ENCODE results near the gene MAP3K3. TPM values are rescaled to one million over a fixed set of nuclear protein-coding genes. Genes with fewer than 3 reads are reported as not detected.

The MAP3K3 gene
- total RNA-seq, 1 experiment from 2014 or later = 14.1 TPM

DNA sequence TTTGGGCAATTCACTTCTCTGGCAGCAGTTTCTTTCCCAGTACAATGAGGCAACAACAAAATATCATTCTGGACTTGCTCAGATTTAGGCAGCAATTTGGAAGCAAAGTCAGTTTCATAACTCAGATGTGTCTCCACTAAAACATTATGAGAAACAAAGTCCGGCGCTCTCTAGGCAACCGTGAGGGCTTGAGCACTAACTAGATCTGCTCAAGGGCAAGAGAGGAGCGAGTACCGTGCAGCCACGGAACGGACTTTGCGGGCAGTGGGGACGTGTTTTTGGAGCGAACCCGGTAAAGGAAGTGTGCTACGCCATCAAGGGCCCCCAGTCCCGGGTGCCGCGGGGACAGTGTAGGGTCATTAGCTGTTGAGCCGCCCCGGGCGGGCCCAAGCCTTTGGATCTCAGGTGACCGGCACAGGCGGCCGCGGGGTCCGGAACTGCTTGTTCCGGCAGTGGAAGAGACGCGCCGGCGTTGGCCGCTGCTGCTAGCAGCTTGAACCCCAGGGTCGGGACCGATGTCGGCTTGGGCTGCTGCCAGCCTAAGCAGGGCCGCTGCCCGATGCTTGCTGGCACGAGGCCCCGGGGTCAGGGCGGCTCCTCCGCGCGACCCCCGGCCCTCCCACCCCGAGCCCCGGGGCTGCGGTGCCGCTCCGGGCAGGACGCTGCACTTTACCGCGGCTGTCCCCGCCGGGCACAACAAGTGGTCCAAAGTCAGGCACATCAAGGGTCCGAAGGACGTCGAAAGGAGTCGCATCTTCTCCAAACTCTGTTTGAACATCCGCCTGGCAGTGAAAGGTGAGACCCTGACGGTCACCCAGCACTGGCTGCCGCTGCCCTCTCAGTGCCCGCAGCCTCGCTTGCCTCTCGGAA lies 21.4 kb upstream of the MAP3K3 start, which contains the start of gene TACO1:
TACO1 (plus strand) TSS at position 327 of the 870 bp plus-strand sequence; CDS start at position 516, 189 bp downstream.
- no TSS peak for BruUV-seq (replicated peaks)
- POLR2A ChIA-PET (ENCODE audit: unreplicated experiment) = no interaction called here
- H3K27me3 ChIP-seq (ENCODE audit: insufficient read depth, low read depth) = no peaks in the 10 kb centered on the region
- peak within 1 kb of the TSS; percentile 95 for H2AFZ ChIP-seq
- peak; percentile 61 to 79 for DNase-seq
- peaks cover 7% of the 10 kb centered on the region; the same call in 1 of the 2 replicates for H3K36me3 ChIP-seq (ENCODE audit: low read depth)
- TF ChIP-seq, protein P1, sequence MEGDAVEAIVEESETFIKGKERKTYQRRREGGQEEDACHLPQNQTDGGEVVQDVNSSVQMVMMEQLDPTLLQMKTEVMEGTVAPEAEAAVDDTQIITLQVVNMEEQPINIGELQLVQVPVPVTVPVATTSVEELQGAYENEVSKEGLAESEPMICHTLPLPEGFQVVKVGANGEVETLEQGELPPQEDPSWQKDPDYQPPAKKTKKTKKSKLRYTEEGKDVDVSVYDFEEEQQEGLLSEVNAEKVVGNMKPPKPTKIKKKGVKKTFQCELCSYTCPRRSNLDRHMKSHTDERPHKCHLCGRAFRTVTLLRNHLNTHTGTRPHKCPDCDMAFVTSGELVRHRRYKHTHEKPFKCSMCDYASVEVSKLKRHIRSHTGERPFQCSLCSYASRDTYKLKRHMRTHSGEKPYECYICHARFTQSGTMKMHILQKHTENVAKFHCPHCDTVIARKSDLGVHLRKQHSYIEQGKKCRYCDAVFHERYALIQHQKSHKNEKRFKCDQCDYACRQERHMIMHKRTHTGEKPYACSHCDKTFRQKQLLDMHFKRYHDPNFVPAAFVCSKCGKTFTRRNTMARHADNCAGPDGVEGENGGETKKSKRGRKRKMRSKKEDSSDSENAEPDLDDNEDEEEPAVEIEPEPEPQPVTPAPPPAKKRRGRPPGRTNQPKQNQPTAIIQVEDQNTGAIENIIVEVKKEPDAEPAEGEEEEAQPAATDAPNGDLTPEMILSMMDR (conservative IDR thresholded peaks at IDR 0.05) = no peak
- TF ChIP-seq EZH2 (IDR thresholded peaks at IDR 0.05; ENCODE audit: low read depth) = no peak
- peaks cover 11% of the 10 kb centered on the region; the same call in 1 of the 2 replicates for H3K4me1 ChIP-seq (replicated peaks; ENCODE audit: insufficient read depth)
- H3K9me3 ChIP-seq (ENCODE audit: insufficient read depth, low read depth) = no peaks in the 10 kb centered on the region
- H3K9me2 ChIP-seq (ENCODE audit: insufficient read depth) = no peaks in the 10 kb centered on the region
- no peak within 1 kb of the TSS for H3K27ac ChIP-seq
- H4K20me1 ChIP-seq (ENCODE audit: insufficient read depth) = no peaks in the 10 kb centered on the region; the same call in 1 of the 2 replicates
- H3K4me3 ChIP-seq = peak within 1 kb of the TSS; percentile 89
- intact Hi-C loops (cut with micrococcal nuclease; ENCODE audit: unreplicated experiment) = no loop called here
- peaks cover 14% of the 10 kb centered on the region; the same call in 1 of the 2 replicates for H3K79me2 ChIP-seq (ENCODE audit: low read depth)
- no peaks in the 10 kb centered on the region; the same call in 1 of the 2 replicates for H3F3A ChIP-seq (ENCODE audit: insufficient read depth, low read depth)
- peak within 1 kb of the TSS; percentile 83 for H3K4me2 ChIP-seq
- CTCF ChIA-PET = no interaction called here

DNA sequence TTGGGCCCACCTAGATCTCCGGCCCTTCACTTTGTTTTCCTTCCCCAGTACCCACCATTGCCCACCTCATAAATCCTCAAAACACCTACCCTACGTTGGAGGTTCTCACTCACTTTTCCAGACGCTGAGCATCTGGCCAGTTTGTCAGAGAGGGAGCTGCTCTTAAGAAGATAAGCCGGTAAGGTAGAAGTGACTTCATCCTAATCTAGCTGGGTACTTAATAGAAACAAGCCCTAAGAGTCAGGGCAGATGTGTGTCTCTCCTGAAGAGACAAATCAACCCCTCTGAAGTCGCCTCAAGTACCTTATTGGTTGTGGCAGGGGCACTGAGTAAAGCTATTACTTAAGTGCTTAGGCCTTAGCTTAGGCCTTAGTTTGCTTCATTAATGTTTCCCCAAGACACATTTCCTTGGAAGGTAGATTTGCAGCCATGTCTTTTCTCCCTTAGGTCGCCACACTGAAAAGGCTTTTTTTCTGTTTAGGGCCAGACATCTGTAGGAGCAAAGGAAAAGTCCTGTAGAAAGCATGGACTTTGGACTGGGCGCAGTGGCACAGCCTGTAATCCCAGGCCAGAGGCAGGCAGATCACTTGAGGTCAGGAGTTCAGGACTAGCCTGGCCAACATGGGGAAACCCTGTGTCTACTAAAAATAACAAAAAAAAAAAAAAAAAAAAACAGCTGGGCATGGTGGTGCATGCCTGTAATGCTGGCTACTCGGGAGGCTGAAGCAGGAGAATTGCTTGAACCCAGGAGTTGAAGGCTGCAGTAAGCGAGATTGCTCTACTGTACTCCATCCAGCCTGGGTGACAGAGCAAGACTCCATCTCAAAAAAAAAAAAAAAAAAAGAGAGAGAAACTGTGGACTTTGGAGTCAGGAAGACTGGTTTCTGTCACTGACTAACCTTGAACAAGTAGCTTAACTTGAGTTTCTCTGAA lies 20.5 kb upstream of the MAP3K3 start:
- Histone ChIP-seq H3K27ac (no peak overlapping the region), H4K20me1 (ENCODE audit: insufficient read depth) (no peaks in the 10 kb centered on the region; the same call in 1 of the 2 replicates), H3K36me3 (ENCODE audit: low read depth) (peaks cover 7% of the 10 kb centered on the region; the same call in 1 of the 2 replicates), H3K4me2 (peak overlapping the region; percentile 83), H3K9me2 (ENCODE audit: insufficient read depth) (no peaks in the 10 kb centered on the region), H3K4me1 (replicated peaks; ENCODE audit: insufficient read depth) (peaks cover 11% of the 10 kb centered on the region; the same call in 1 of the 2 replicates), H2AFZ (peak overlapping the region; percentile 95), H3F3A (ENCODE audit: insufficient read depth, low read depth) (no peaks in the 10 kb centered on the region), H3K4me3 (peak overlapping the region; percentile 89), H3K27me3 (ENCODE audit: insufficient read depth, low read depth) (no peaks in the 10 kb centered on the region), H3K9me3 (ENCODE audit: insufficient read depth, low read depth) (no peaks in the 10 kb centered on the region), H3K79me2 (ENCODE audit: low read depth) (peaks cover 14% of the 10 kb centered on the region; the same call in 1 of the 2 replicates)
- ChIA-PET POLR2A (ENCODE audit: unreplicated experiment) (interaction anchor here (0.7 kb wide), 1 partner anchor 1059 kb away, joined by 4 read pairs; no protein-coding TSS in a partner anchor), CTCF (interaction anchor here (0.6 kb wide), 1 partner anchor 177 kb away, joined by 3 read pairs; no protein-coding TSS in a partner anchor)
- TF ChIP-seq, protein P1 (conservative IDR thresholded peaks at IDR 0.05) = no peak
- TF ChIP-seq EZH2 (IDR thresholded peaks at IDR 0.05; ENCODE audit: low read depth) = no peak
- BruUV-seq (replicated peaks) = TSS peak; percentile 40
- DNase-seq = no peak
- intact Hi-C loops (cut with micrococcal nuclease; ENCODE audit: unreplicated experiment) = no loop called here
